Transverse colon (tissue), 3 donors: ENCODE measurements around the gene PRPSAP1.

ENCODE experiments used
- EP300 ChIP-seq: sonication (generic); formaldehyde crosslinking; IDR thresholded peaks from one replicate; pipeline ENCODE4 v1.6.1; 2017; ENCODE audit warnings: antibody characterized with exemption, low read depth
- POLR2A ChIP-seq: fragments of 450-650 bp; IDR thresholded peaks from one replicate; pipeline ENCODE4 v1.6.1; 2016; ENCODE audit warnings: antibody characterized with exemption, mild to moderate bottlenecking, moderate library complexity
- TF ChIP-seq, protein P1 (sequence below), 5 experiments: fragments of 200-600 bp in 3 of 5; fragments of 450-650 bp in 2 of 5; sonication (generic) in 3 of 5; IDR thresholded peaks; 1 replicate in 2 of 5; 2 replicates in 3 of 5; pipeline ENCODE4 v1.5.1; 2016 to 2017; ENCODE audit warnings: antibody characterized with exemption in 5 of 5, inconsistent platforms in 3 of 5, mild to moderate bottlenecking in 2 of 5, moderate library complexity in 1 of 5

DNA sequence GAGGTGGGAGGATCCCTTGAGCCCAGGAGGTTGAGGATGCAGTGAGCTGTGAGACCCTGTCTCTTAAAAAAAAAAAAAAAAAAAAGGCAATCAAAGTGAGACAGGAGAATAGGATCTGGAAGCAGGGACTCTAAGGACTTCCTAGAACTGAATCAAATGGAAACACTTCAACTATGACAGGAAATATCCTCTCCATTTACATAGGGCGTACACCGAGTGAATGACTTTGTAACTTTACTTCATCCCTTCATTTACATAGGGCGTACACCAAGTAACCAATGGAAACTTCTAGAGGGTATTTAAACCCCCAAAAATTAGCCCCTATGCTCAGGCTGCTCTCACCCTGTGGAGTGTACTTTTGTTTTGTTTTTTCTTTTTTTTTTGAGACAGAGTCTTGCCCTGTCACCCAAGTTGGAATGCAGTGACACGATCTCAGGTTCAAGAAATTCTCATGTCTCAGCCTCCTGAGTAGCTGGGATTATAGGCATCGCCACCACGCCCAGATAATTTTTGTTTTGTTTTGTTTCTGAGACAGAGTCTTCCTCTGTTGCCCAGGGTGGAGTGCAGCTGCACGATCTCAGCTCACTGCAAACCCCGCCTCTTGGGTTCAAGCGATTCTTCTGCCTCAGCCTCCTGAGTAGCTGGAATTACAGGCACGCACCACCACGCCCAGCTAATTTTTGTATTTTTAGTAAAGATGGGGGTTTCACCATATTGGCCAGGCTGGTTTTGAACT, 9.6 kb upstream of the PRPSAP1 start:
- TF ChIP-seq, protein P1, sequence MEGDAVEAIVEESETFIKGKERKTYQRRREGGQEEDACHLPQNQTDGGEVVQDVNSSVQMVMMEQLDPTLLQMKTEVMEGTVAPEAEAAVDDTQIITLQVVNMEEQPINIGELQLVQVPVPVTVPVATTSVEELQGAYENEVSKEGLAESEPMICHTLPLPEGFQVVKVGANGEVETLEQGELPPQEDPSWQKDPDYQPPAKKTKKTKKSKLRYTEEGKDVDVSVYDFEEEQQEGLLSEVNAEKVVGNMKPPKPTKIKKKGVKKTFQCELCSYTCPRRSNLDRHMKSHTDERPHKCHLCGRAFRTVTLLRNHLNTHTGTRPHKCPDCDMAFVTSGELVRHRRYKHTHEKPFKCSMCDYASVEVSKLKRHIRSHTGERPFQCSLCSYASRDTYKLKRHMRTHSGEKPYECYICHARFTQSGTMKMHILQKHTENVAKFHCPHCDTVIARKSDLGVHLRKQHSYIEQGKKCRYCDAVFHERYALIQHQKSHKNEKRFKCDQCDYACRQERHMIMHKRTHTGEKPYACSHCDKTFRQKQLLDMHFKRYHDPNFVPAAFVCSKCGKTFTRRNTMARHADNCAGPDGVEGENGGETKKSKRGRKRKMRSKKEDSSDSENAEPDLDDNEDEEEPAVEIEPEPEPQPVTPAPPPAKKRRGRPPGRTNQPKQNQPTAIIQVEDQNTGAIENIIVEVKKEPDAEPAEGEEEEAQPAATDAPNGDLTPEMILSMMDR (IDR thresholded peaks at IDR 0.05): no peak
- TF ChIP-seq POLR2A: no peak
- TF ChIP-seq EP300: no peak
